GM18507 (cell line): ENCODE results near the gene NAPA.

Source experiments
- DNase-seq: peaks from one replicate; pipeline ENCODE4 v3.0.0; 2011; ENCODE audit warnings: low read depth; ENCODE audit not compliant: insufficient read length; ENCODE audit errors: extremely low spot score
- FAIRE-seq: peaks from 2 replicates; lab custom pipeline; 2011; peaks lifted over from hg19 to GRCh38; lab: Jason Lieb, UNC

The NAPA gene

DNA sequence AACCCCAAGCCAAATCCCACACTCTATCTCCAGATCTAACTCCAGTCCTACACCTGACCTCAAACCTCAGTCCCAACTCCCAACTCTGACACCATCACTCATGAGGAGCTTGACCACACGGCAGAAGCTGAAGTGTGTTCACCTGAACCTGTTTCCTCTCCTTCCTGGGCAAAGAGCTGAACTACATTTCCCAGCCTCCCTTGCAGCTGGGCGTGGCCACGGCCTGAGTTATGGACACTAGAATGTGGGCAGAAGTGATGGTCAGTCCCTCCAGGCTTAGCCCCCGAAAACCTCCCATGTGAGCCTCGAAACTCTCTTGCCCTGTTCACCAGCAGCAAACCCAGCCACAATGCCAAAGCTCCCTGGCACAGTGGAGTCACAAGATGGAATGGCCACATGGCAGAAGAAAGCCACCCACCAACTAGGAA is 76.1 kb downstream of the NAPA start:
- DNase-seq (no peak), FAIRE-seq (no peak)
